GM23338 (cell line): ENCODE data around the gene FAM227A. TPM values are rescaled to one million over a fixed set of nuclear protein-coding genes. Genes with fewer than 3 reads are reported as not detected.

ENCODE experiments used
- ATAC-seq: fragments of 200-7000 bp; cut with Tn5 transposase; 3 replicates; pipeline ENCODE4 v1.9.1; 2020
- DNase-seq: peaks from one replicate; pipeline ENCODE4 v3.0.0-alpha.2; 2015; ENCODE audit warnings: low spot score
- H2AFZ ChIP-seq: fragments of 200-600 bp; sonication (generic); 2 replicates; pipeline ENCODE4 v1.8.0; 2016; ENCODE audit warnings: antibody characterized with exemption, mild to moderate bottlenecking, moderate library complexity
- H3F3A ChIP-seq: fragments of 200-600 bp; sonication (generic); replicated peaks from 2 replicates; pipeline ENCODE4 v1.8.0; 2017; ENCODE audit warnings: antibody characterized with exemption, mixed run types, low read depth
- H3K27ac ChIP-seq: fragments of 200-600 bp; sonication (generic); 2 replicates; pipeline ENCODE4 v1.6.1; 2016; ENCODE audit warnings: low read depth
- H3K27me3 ChIP-seq: fragments of 200-600 bp; sonication (generic); 2 replicates; pipeline ENCODE4 v1.8.0; 2016; ENCODE audit warnings: mild to moderate bottlenecking, mixed run types, moderate library complexity; ENCODE audit not compliant: insufficient read depth
- H3K36me3 ChIP-seq: fragments of 200-600 bp; sonication (generic); 2 replicates; pipeline ENCODE4 v1.8.0; 2016; ENCODE audit warnings: mild to moderate bottlenecking; ENCODE audit not compliant: insufficient read depth
- H3K4me1 ChIP-seq: fragments of 200-600 bp; sonication (generic); 2 replicates; pipeline ENCODE4 v1.8.0; 2016; ENCODE audit warnings: mild to moderate bottlenecking, moderate library complexity; ENCODE audit not compliant: insufficient read depth
- H3K4me2 ChIP-seq: fragments of 200-600 bp; sonication (generic); 2 replicates; pipeline ENCODE4 v1.7.1; 2017; ENCODE audit warnings: mixed run types
- H3K4me3 ChIP-seq: fragments of 200-600 bp; sonication (generic); 2 replicates; pipeline ENCODE4 v1.6.1; 2016; ENCODE audit warnings: mixed run types
- H3K79me2 ChIP-seq: fragments of 200-600 bp; sonication (generic); replicated peaks from 2 replicates; pipeline ENCODE4 v1.8.0; 2017; ENCODE audit warnings: mild to moderate bottlenecking; ENCODE audit not compliant: insufficient read depth
- H3K9me2 ChIP-seq: fragments of 200-600 bp; sonication (generic); 2 replicates; pipeline ENCODE4 v1.8.0; 2017; ENCODE audit not compliant: insufficient read depth
- H4K20me1 ChIP-seq: fragments of 200-600 bp; sonication (generic); replicated peaks from 2 replicates; pipeline ENCODE4 v1.8.0; 2017; ENCODE audit warnings: mild to moderate bottlenecking; ENCODE audit not compliant: insufficient read depth
- H3K27ac Mint-ChIP-seq: 2 replicates; pipeline ENCODE4 v1.8.0; 2020; ENCODE audit warnings: inconsistent platforms, mild to moderate bottlenecking, moderate library complexity, mixed read lengths
- H3K27me3 Mint-ChIP-seq: 3 replicates; pipeline ENCODE4 v1.8.0; 2022; ENCODE audit warnings: low read depth, mild to moderate bottlenecking, moderate library complexity, mixed read lengths, inconsistent platforms; ENCODE audit not compliant: insufficient read depth, poor library complexity
- H3K36me3 Mint-ChIP-seq: 3 replicates; pipeline ENCODE4 v1.8.0; 2021; ENCODE audit warnings: low read depth, mild to moderate bottlenecking, inconsistent platforms, moderate library complexity, mixed read lengths
- H3K4me1 Mint-ChIP-seq: 3 replicates; pipeline ENCODE4 v1.8.0; 2020; ENCODE audit warnings: mild to moderate bottlenecking, inconsistent platforms, mixed read lengths
- H3K4me3 Mint-ChIP-seq: 3 replicates; pipeline ENCODE4 v1.8.0; 2021; ENCODE audit warnings: moderate library complexity, mild to moderate bottlenecking, inconsistent platforms, mixed read lengths
- H3K9me3 Mint-ChIP-seq: 3 replicates; pipeline ENCODE4 v1.8.0; 2020; ENCODE audit warnings: moderate library complexity, mild to moderate bottlenecking, inconsistent platforms, mixed read lengths
- CREB1 ChIP-seq: fragments of 250-450 bp; sonication (Bioruptor Pico); IDR thresholded peaks from 2 replicates; pipeline ENCODE4 v1.5.0; 2020; ENCODE audit warnings: low read depth, mild to moderate bottlenecking, moderate library complexity
- EZH2 ChIP-seq: fragments of 200-600 bp; sonication (generic); IDR thresholded peaks from one replicate; pipeline ENCODE4 v1.8.0; 2017; ENCODE audit warnings: antibody characterized with exemption, mild to moderate bottlenecking, low read depth; ENCODE audit not compliant: unreplicated experiment
- EZH2phosphoT487 ChIP-seq: fragments of 200-600 bp; sonication (generic); IDR thresholded peaks from one replicate; pipeline ENCODE4 v1.8.1; 2018; ENCODE audit warnings: antibody characterized with exemption; ENCODE audit not compliant: unreplicated experiment
- JUNB ChIP-seq: IDR thresholded peaks from one replicate; pipeline ENCODE4 v1.6.1; 2016; ENCODE audit warnings: antibody characterized with exemption; ENCODE audit not compliant: unreplicated experiment
- NANOG ChIP-seq: IDR thresholded peaks from 2 replicates; pipeline ENCODE4 v1.6.1; 2016; ENCODE audit warnings: antibody characterized with exemption, borderline replicate concordance
- POLR2AphosphoS5 ChIP-seq: IDR thresholded peaks from 2 replicates; pipeline ENCODE4 v1.6.1; 2016; ENCODE audit warnings: antibody characterized with exemption, low read depth
- STAT1 ChIP-seq: IDR thresholded peaks from one replicate; pipeline ENCODE4 v1.6.1; 2016; ENCODE audit warnings: antibody characterized with exemption; ENCODE audit not compliant: unreplicated experiment
- ZNF114 ChIP-seq: fragments of 250-450 bp; sonication (Bioruptor Pico); IDR thresholded peaks from 2 replicates; pipeline ENCODE4 v1.5.0; 2020; ENCODE audit warnings: mild to moderate bottlenecking, moderate library complexity
- ZNF331 ChIP-seq: fragments of 250-450 bp; sonication (Bioruptor Pico); IDR thresholded peaks from 2 replicates; pipeline ENCODE4 v1.5.0; 2020; ENCODE audit warnings: low read depth, mild to moderate bottlenecking, moderate library complexity
- polyA plus RNA-seq: library from polyadenylated mRNA; unstranded; fragments of >200 nt; fragmentation: Nextera tagmentation; extraction: Ambion mirVana; gene quantifications from 2 replicates; pipeline ENCODE4 v1.2.1, GENCODE V29; 2016
- total RNA-seq: library from RNA; depleted of rRNA; stranded (reverse); fragments of >200 nt; shearing (Covaris generic); gene quantifications from 2 replicates; pipeline ENCODE4 v1.2.3, GENCODE V29; 2014
- TF ChIP-seq, protein P1 (sequence below): IDR thresholded peaks from one replicate; pipeline ENCODE4 v1.6.1; 2018; ENCODE audit warnings: antibody characterized with exemption; ENCODE audit not compliant: unreplicated experiment
- TF ChIP-seq, protein P2 (sequence below), 2 experiments: fragments of 200-600 bp in 1 of 2; sonication (generic) in 1 of 2; conservative IDR thresholded peaks; 2 replicates each; pipeline versions ENCODE4 v1.5.1 to v1.6.1; 2016 to 2017; ENCODE audit warnings: antibody characterized with exemption in 2 of 2, low read depth in 2 of 2, mild to moderate bottlenecking in 2 of 2, moderate library complexity in 1 of 2
- TF ChIP-seq, protein P3 (sequence below): IDR thresholded peaks from 2 replicates; pipeline ENCODE4 v1.6.1; 2016; ENCODE audit warnings: antibody characterized with exemption
- TF ChIP-seq, protein P4 (sequence below): fragments of 250-450 bp; sonication (Bioruptor Pico); IDR thresholded peaks from 2 replicates; pipeline ENCODE4 v1.5.0; 2020; ENCODE audit warnings: mild to moderate bottlenecking, moderate library complexity

Gene FAM227A
- total and polyA plus RNA-seq, 2 experiments from 2014 or later = 5.8 to 11.0 TPM

DNA sequence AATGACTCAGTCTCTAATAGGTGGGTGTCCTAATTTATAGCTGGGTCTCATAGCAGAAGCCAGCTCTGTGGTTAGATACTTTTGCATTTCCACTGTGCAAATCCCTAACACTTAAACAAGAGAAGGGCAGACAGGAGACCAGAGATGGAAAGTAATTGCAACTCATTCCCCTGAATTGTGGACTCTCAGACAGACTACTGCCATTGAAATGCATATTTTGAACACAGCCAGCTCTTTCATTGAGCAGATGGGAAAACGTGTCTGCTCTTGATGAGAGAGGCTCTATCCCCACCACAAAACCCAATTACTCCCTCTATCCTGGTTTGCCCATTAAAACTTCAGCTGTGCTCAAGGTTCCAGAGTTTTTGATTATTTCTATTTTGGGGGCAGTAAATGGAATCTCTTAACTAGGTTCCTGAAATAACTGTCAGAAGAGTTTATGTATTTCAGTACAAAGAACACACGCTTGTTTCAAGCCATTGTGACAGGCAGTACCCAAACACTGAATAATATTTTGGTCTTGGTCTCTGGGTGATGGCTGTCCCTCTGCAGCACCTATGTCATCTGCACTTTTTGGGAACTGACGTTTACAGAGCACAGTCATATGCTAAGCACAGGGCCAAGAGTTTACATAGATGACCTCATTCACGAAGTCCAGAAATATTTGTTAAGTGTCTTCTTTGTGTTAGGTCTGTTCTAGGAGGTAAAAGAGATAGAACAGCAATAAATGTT, 41.7 kb downstream of the FAM227A start:
- H2AFZ ChIP-seq = no peak overlapping the region
- H3K9me3 Mint-ChIP-seq = peaks cover 9% of the 10 kb centered on the region; the same call in 2 of the 3 replicates
- H3K4me1 Mint-ChIP-seq = peaks cover 4% of the 10 kb centered on the region
- no peaks in the 10 kb centered on the region for H3K27me3 ChIP-seq
- TF ChIP-seq EZH2 (no peak), JUNB (no peak), CREB1 (CRISPR knock-in tag) (no peak), NANOG (no peak), STAT1 (no peak), ZNF331 (CRISPR knock-in tag) (no peak), ZNF114 (CRISPR knock-in tag) (no peak), EZH2phosphoT487 (no peak), POLR2AphosphoS5 (no peak)
- TF ChIP-seq, protein P1, sequence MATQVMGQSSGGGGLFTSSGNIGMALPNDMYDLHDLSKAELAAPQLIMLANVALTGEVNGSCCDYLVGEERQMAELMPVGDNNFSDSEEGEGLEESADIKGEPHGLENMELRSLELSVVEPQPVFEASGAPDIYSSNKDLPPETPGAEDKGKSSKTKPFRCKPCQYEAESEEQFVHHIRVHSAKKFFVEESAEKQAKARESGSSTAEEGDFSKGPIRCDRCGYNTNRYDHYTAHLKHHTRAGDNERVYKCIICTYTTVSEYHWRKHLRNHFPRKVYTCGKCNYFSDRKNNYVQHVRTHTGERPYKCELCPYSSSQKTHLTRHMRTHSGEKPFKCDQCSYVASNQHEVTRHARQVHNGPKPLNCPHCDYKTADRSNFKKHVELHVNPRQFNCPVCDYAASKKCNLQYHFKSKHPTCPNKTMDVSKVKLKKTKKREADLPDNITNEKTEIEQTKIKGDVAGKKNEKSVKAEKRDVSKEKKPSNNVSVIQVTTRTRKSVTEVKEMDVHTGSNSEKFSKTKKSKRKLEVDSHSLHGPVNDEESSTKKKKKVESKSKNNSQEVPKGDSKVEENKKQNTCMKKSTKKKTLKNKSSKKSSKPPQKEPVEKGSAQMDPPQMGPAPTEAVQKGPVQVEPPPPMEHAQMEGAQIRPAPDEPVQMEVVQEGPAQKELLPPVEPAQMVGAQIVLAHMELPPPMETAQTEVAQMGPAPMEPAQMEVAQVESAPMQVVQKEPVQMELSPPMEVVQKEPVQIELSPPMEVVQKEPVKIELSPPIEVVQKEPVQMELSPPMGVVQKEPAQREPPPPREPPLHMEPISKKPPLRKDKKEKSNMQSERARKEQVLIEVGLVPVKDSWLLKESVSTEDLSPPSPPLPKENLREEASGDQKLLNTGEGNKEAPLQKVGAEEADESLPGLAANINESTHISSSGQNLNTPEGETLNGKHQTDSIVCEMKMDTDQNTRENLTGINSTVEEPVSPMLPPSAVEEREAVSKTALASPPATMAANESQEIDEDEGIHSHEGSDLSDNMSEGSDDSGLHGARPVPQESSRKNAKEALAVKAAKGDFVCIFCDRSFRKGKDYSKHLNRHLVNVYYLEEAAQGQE = no peak
- TF ChIP-seq, protein P2, sequence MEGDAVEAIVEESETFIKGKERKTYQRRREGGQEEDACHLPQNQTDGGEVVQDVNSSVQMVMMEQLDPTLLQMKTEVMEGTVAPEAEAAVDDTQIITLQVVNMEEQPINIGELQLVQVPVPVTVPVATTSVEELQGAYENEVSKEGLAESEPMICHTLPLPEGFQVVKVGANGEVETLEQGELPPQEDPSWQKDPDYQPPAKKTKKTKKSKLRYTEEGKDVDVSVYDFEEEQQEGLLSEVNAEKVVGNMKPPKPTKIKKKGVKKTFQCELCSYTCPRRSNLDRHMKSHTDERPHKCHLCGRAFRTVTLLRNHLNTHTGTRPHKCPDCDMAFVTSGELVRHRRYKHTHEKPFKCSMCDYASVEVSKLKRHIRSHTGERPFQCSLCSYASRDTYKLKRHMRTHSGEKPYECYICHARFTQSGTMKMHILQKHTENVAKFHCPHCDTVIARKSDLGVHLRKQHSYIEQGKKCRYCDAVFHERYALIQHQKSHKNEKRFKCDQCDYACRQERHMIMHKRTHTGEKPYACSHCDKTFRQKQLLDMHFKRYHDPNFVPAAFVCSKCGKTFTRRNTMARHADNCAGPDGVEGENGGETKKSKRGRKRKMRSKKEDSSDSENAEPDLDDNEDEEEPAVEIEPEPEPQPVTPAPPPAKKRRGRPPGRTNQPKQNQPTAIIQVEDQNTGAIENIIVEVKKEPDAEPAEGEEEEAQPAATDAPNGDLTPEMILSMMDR (conservative IDR thresholded peaks at IDR 0.05; ENCODE audit: low read depth in 2 of 2) = no peak
- TF ChIP-seq, protein P3, sequence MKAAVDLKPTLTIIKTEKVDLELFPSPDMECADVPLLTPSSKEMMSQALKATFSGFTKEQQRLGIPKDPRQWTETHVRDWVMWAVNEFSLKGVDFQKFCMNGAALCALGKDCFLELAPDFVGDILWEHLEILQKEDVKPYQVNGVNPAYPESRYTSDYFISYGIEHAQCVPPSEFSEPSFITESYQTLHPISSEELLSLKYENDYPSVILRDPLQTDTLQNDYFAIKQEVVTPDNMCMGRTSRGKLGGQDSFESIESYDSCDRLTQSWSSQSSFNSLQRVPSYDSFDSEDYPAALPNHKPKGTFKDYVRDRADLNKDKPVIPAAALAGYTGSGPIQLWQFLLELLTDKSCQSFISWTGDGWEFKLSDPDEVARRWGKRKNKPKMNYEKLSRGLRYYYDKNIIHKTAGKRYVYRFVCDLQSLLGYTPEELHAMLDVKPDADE = no peak
- TF ChIP-seq, protein P4, sequence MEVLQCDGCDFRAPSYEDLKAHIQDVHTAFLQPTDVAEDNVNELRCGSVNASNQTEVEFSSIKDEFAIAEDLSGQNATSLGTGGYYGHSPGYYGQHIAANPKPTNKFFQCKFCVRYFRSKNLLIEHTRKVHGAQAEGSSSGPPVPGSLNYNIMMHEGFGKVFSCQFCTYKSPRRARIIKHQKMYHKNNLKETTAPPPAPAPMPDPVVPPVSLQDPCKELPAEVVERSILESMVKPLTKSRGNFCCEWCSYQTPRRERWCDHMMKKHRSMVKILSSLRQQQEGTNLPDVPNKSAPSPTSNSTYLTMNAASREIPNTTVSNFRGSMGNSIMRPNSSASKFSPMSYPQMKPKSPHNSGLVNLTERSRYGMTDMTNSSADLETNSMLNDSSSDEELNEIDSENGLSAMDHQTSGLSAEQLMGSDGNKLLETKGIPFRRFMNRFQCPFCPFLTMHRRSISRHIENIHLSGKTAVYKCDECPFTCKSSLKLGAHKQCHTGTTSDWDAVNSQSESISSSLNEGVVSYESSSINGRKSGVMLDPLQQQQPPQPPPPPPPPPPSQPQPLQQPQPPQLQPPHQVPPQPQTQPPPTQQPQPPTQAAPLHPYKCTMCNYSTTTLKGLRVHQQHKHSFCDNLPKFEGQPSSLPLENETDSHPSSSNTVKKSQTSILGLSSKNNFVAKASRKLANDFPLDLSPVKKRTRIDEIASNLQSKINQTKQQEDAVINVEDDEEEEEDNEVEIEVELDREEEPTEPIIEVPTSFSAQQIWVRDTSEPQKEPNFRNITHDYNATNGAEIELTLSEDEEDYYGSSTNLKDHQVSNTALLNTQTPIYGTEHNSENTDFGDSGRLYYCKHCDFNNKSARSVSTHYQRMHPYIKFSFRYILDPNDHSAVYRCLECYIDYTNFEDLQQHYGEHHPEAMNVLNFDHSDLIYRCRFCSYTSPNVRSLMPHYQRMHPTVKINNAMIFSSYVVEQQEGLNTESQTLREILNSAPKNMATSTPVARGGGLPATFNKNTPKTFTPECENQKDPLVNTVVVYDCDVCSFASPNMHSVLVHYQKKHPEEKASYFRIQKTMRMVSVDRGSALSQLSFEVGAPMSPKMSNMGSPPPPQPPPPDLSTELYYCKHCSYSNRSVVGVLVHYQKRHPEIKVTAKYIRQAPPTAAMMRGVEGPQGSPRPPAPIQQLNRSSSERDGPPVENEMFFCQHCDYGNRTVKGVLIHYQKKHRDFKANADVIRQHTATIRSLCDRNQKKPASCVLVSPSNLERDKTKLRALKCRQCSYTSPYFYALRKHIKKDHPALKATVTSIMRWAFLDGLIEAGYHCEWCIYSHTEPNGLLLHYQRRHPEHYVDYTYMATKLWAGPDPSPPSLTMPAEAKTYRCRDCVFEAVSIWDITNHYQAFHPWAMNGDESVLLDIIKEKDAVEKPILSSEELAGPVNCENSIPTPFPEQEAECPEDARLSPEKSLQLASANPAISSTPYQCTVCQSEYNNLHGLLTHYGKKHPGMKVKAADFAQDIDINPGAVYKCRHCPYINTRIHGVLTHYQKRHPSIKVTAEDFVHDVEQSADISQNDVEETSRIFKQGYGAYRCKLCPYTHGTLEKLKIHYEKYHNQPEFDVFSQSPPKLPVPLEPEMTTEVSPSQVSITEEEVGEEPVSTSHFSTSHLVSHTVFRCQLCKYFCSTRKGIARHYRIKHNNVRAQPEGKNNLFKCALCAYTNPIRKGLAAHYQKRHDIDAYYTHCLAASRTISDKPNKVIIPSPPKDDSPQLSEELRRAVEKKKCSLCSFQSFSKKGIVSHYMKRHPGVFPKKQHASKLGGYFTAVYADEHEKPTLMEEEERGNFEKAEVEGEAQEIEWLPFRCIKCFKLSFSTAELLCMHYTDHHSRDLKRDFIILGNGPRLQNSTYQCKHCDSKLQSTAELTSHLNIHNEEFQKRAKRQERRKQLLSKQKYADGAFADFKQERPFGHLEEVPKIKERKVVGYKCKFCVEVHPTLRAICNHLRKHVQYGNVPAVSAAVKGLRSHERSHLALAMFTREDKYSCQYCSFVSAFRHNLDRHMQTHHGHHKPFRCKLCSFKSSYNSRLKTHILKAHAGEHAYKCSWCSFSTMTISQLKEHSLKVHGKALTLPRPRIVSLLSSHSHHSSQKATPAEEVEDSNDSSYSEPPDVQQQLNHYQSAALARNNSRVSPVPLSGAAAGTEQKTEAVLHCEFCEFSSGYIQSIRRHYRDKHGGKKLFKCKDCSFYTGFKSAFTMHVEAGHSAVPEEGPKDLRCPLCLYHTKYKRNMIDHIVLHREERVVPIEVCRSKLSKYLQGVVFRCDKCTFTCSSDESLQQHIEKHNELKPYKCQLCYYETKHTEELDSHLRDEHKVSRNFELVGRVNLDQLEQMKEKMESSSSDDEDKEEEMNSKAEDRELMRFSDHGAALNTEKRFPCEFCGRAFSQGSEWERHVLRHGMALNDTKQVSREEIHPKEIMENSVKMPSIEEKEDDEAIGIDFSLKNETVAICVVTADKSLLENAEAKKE (CRISPR knock-in tag) = no peak
- H3K27me3 Mint-ChIP-seq = peaks cover 5% of the 10 kb centered on the region
- H3K36me3 ChIP-seq = peaks cover 11% of the 10 kb centered on the region; the same call in 1 of the 2 replicates
- H3F3A ChIP-seq = no peaks in the 10 kb centered on the region
- H3K4me3 Mint-ChIP-seq = no peak overlapping the region
- no peak overlapping the region for H3K4me2 ChIP-seq
- peaks cover 36% of the 10 kb centered on the region for H3K36me3 Mint-ChIP-seq
- no peak overlapping the region for H3K4me3 ChIP-seq
- no peaks in the 10 kb centered on the region for H3K79me2 ChIP-seq
- no peak overlapping the region for H3K27ac ChIP-seq
- ATAC-seq = no peak
- DNase-seq = no peak
- no peaks in the 10 kb centered on the region for H3K4me1 ChIP-seq
- H4K20me1 ChIP-seq = no peaks in the 10 kb centered on the region
- no peaks in the 10 kb centered on the region for H3K9me2 ChIP-seq
- no peak overlapping the region for H3K27ac Mint-ChIP-seq
